ENCODE data around the gene CREB5. TPM values are rescaled to one million over a fixed set of nuclear protein-coding genes. Genes with fewer than 3 reads are reported as not detected.

The CREB5 gene
- total RNA-seq, 1 donor from 2014 or later, result 52.2 TPM

DNA sequence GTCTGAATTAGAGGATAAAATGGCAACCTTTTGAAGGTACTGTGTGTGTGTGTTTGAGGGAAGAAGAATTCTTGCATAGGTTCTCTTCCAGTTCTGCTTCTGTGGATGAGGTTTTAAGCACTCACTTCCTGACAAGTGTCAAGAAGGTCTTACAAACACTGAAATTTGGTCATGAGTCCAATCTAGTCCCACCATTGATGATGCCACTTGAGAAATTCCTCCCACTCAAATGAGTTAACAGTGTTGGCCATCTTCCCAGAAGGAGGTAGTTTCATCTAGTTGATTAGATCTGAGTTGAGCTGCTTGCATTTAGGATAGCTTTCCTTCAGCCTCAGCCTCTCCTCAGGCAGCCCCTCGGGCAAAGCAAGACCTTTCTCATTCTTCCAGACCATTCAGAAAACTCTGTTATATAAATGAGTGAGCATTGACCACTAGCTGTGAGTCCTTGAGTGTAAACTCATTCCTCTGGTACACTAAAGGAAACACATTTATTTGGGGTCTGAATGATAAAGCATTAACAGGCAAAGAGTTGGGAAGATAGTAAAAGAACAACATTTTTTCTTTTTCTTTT is 356.3 kb downstream of the CREB5 start:
- Histone ChIP-seq H3K9me3 (ENCODE audit: control insufficient read depth in 3 of 3, low read length in 3 of 3) (no peaks in the 10 kb centered on the region), H3K36me3 (ENCODE audit: control insufficient read depth in 3 of 3, insufficient read depth in 3 of 3, low read length in 3 of 3) (no peaks in the 10 kb centered on the region), H3K9ac (ENCODE audit: low read depth in 1 of 3, low read length in 3 of 3) (no peak overlapping the region), H3K27me3 (ENCODE audit: control insufficient read depth in 3 of 3, insufficient read depth in 3 of 3, low read length in 3 of 3) (no peaks in the 10 kb centered on the region), H3K4me1 (ENCODE audit: control insufficient read depth in 3 of 3, insufficient read depth in 3 of 3, low read length in 3 of 3) (no peaks in the 10 kb centered on the region), H3K27ac (ENCODE audit: low read depth, low read length) (no peak overlapping the region), H3K4me3 (ENCODE audit: low read length in 3 of 3) (no peak overlapping the region)

DNA sequence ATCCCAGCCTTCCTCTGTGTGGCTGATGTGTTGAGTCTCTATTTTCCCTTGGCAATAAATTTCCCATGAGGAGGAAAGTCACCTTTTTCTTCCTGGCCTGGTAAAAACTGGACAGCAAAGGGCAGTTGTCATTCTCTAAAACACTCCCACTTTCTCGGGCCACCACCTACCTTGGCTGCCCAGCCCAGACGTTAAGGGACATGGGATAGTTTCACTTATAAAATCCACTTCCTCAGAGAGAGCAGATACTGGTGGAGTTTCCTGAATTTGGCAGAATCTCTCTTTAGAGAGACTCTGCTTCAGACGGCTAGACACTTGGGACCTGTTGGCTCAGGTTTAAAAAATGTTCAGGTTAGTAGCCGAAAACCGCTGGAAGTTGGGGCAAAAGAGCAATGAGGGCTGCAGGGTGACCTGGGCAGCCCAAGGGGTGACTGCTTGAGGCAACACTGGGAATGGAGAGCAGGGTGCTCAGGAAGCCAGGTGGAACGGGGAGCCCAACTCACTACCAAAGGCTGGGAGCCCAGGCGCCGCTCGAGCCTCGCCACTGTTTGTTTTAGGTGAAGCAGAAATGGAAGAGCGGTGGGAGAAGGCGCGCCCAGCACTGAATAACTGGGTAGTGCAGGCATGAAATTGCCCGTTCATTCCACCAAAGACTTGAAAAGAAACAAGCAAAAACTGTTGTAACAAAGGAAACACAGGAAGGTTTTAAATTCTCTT is 359.7 kb downstream of the CREB5 start:
- Histone ChIP-seq H3K9ac (ENCODE audit: low read depth in 1 of 3, low read length in 3 of 3) (no peak overlapping the region), H3K4me3 (ENCODE audit: low read length in 3 of 3) (no peak overlapping the region), H3K27ac (ENCODE audit: low read depth, low read length) (no peak overlapping the region), H3K27me3 (ENCODE audit: control insufficient read depth in 3 of 3, insufficient read depth in 3 of 3, low read length in 3 of 3) (no peaks in the 10 kb centered on the region), H3K4me1 (ENCODE audit: control insufficient read depth in 3 of 3, insufficient read depth in 3 of 3, low read length in 3 of 3) (no peaks in the 10 kb centered on the region), H3K36me3 (ENCODE audit: control insufficient read depth in 3 of 3, insufficient read depth in 3 of 3, low read length in 3 of 3) (no peaks in the 10 kb centered on the region), H3K9me3 (ENCODE audit: control insufficient read depth in 3 of 3, low read length in 3 of 3) (no peaks in the 10 kb centered on the region)

DNA sequence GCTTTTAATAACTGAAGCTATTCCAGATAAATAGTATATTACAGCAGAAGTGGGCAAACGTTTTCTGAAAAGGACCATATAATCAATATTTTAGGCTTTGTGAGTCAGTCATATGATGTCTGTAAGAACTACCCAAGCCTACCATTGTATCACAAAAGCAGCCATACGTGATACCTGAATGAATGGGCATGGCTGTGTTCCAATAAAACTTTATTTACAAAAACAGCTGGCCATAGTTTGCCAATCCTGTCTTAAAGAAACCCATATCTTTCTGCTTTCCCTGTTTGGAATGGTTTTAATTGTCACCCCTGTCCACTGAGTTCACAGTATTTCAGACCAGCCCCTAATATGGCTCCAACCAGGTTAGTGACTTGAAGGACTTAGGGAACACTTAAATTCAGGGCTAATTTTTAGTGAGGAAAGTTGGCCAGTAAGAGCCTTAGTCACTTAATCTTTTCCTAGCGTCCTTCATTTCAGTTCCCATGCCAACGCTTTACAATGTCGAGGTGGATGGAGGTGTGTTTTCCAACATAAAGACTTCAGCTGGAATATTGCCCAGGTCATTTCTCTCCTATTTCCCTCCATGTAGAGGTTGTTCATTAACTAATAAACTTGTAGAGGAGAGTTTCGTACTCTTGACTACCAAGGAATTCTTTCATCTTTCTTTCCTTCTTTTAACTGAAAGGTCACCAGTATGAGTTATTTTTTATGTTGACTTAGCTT is 361.3 kb downstream of the CREB5 start:
- Histone ChIP-seq H3K27me3 (ENCODE audit: control insufficient read depth in 3 of 3, insufficient read depth in 3 of 3, low read length in 3 of 3) (no peaks in the 10 kb centered on the region), H3K27ac (ENCODE audit: low read depth, low read length) (no peak overlapping the region), H3K4me3 (ENCODE audit: low read length in 3 of 3) (no peak overlapping the region), H3K36me3 (ENCODE audit: control insufficient read depth in 3 of 3, insufficient read depth in 3 of 3, low read length in 3 of 3) (no peaks in the 10 kb centered on the region), H3K9me3 (ENCODE audit: control insufficient read depth in 3 of 3, low read length in 3 of 3) (no peaks in the 10 kb centered on the region), H3K9ac (ENCODE audit: low read depth in 1 of 3, low read length in 3 of 3) (no peak overlapping the region), H3K4me1 (ENCODE audit: control insufficient read depth in 3 of 3, insufficient read depth in 3 of 3, low read length in 3 of 3) (no peaks in the 10 kb centered on the region)

DNA sequence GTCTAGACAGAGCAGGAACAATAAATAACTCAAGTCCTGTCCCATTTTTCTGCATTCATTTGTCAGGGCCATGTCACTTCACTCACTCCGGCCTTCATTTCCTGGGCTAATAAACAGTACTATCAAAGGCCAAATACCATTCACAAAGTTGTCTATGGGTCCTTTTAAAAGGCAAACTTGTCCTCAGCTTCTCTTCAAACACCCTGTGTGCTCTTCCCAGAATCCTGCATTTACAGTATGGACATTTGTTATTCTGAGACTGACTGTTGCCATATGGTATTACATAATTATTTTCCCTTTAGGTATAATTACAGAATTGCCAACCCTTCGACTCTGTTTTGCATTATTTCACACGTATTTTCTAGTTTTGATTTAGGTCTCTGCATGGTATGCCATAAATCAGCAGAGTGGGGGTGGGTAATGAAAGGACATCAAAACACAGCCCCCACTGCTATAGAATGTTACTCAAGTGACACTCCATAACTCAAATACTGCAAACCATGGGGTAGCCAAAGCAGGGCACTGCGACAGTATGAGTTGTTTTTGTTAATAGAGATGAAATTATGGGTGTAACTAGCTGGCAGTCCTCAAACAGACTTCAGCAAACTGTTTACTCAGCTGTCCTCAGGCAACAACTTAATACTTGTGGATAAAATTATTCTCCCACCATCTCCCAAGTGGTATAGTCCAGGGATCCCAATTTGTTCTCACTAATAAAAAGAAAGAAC is 362.1 kb downstream of the CREB5 start:
- H3K9ac ChIP-seq (ENCODE audit: low read depth in 1 of 3, low read length in 3 of 3), result no peak overlapping the region
- H3K27ac ChIP-seq (ENCODE audit: low read depth, low read length), result no peak overlapping the region
- H3K4me1 ChIP-seq (ENCODE audit: control insufficient read depth in 3 of 3, insufficient read depth in 3 of 3, low read length in 3 of 3), result no peaks in the 10 kb centered on the region
- no peaks in the 10 kb centered on the region for H3K27me3 ChIP-seq (ENCODE audit: control insufficient read depth in 3 of 3, insufficient read depth in 3 of 3, low read length in 3 of 3)
- no peaks in the 10 kb centered on the region for H3K36me3 ChIP-seq (ENCODE audit: control insufficient read depth in 3 of 3, insufficient read depth in 3 of 3, low read length in 3 of 3)
- H3K4me3 ChIP-seq (ENCODE audit: low read length in 3 of 3), result no peak overlapping the region
- no peaks in the 10 kb centered on the region for H3K9me3 ChIP-seq (ENCODE audit: control insufficient read depth in 3 of 3, low read length in 3 of 3)

DNA sequence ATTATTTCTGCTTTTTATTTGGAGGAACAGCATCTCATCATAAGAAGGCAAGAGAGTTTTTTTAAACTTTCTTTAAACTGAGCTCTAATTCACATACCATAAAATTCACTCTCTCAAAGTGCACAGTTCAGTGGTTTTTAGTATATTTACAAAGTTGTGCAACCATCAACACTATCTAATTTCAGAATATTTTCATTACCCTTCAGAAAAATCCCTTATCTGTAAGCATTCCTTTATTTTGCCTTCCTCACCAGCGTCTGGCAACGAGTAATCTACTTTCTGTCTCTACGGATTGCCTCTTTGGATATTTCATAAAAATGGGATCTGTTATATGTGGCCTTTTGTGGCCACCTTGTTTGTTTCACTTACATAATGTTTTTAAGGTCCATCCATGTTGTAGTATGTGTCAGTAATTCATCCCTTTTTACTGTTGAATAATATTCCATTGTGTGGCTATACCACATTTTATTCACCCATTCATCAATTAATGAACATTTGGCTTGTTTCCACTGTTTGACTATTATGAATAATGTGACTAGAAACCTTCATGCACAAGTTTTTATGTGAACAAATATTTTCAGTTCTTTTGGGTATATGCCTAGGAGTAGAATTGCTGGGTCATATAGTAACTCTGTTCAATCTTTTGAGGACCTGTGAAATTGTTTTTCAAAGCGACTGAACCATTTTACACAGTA is 364.3 kb downstream of the CREB5 start:
- Histone ChIP-seq H3K4me1 (ENCODE audit: control insufficient read depth in 3 of 3, insufficient read depth in 3 of 3, low read length in 3 of 3) (no peaks in the 10 kb centered on the region), H3K9ac (ENCODE audit: low read depth in 1 of 3, low read length in 3 of 3) (no peak overlapping the region), H3K4me3 (ENCODE audit: low read length in 3 of 3) (no peak overlapping the region), H3K27ac (ENCODE audit: low read depth, low read length) (no peak overlapping the region), H3K36me3 (ENCODE audit: control insufficient read depth in 3 of 3, insufficient read depth in 3 of 3, low read length in 3 of 3) (no peaks in the 10 kb centered on the region), H3K27me3 (ENCODE audit: control insufficient read depth in 3 of 3, insufficient read depth in 3 of 3, low read length in 3 of 3) (no peaks in the 10 kb centered on the region), H3K9me3 (ENCODE audit: control insufficient read depth in 3 of 3, low read length in 3 of 3) (no peaks in the 10 kb centered on the region)

DNA sequence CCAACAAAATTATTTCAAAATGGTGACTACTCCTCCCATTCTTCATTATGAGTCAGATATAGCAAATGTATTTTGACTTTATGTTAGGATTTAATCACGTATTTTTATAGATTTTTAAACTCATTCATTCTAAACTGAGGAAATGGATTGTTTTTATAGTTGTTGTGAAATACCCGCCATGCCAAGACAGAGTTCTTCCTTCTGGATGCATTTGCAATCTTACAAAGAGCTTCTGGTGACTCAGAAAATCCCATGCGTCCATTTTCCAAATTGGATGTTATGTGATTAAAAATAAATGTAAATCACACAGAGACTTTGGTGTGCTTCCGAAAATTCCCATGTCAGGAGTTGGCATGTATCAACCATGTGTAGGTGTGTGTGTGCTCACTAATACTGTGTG is 366.5 kb downstream of the CREB5 start:
- Histone ChIP-seq H3K36me3 (ENCODE audit: control insufficient read depth in 3 of 3, insufficient read depth in 3 of 3, low read length in 3 of 3) (no peaks in the 10 kb centered on the region), H3K27ac (ENCODE audit: low read depth, low read length) (no peak overlapping the region), H3K9ac (ENCODE audit: low read depth in 1 of 3, low read length in 3 of 3) (no peak overlapping the region), H3K27me3 (ENCODE audit: control insufficient read depth in 3 of 3, insufficient read depth in 3 of 3, low read length in 3 of 3) (no peaks in the 10 kb centered on the region), H3K4me3 (ENCODE audit: low read length in 3 of 3) (no peak overlapping the region), H3K4me1 (ENCODE audit: control insufficient read depth in 3 of 3, insufficient read depth in 3 of 3, low read length in 3 of 3) (no peaks in the 10 kb centered on the region), H3K9me3 (ENCODE audit: control insufficient read depth in 3 of 3, low read length in 3 of 3) (no peaks in the 10 kb centered on the region)

DNA sequence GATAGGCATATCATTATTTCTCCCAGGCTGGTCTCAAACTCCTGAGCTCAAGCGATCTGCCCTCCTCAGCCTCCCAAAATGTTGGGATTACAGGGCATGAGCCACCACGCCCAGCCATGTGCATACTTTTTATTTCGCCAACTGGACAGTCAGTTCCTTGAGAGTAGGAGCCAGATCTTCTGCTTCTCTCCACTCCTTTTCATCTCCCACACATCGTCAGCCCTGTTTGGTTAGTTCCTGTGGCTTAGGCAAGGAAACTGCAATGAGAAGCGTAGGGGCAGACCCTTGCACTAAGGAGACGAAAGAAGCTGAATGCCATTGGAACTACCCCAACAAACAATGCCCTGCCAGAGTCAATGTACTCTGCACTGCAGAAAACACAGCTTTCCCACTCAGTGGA is 367.6 kb downstream of the CREB5 start:
- Histone ChIP-seq H3K27ac (ENCODE audit: low read depth, low read length) (no peak overlapping the region), H3K9ac (ENCODE audit: low read depth in 1 of 3, low read length in 3 of 3) (no peak overlapping the region), H3K4me3 (ENCODE audit: low read length in 3 of 3) (no peak overlapping the region), H3K36me3 (ENCODE audit: control insufficient read depth in 3 of 3, insufficient read depth in 3 of 3, low read length in 3 of 3) (no peaks in the 10 kb centered on the region), H3K4me1 (ENCODE audit: control insufficient read depth in 3 of 3, insufficient read depth in 3 of 3, low read length in 3 of 3) (peaks cover 0 to 4% (median 0%) of the 10 kb centered on the region in 3 donors), H3K9me3 (ENCODE audit: control insufficient read depth in 3 of 3, low read length in 3 of 3) (no peaks in the 10 kb centered on the region), H3K27me3 (ENCODE audit: control insufficient read depth in 3 of 3, insufficient read depth in 3 of 3, low read length in 3 of 3) (no peaks in the 10 kb centered on the region)

DNA sequence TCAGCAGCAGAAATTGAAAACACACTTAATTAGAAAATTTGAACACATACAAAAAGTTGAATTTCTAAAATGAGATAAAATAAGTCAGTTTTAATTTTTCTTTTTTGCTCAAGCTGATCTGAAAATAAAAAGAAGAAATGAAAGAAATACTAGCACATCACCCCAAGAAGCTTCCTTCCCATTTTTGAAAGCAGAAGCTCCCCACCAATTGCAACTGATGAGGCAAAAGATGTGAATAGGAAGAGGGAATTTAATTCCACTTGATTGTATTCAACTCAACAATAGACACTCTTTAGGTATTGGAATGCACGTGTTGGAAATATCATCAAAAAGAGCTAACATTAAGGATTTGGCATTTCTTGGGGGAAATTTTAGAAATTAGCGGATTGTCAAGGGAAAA is 370.0 kb downstream of the CREB5 start:
- no peaks in the 10 kb centered on the region for H3K27me3 ChIP-seq (ENCODE audit: control insufficient read depth in 3 of 3, insufficient read depth in 3 of 3, low read length in 3 of 3)
- no peak overlapping the region for H3K9ac ChIP-seq (ENCODE audit: low read depth in 1 of 3, low read length in 3 of 3)
- H3K4me1 ChIP-seq (ENCODE audit: control insufficient read depth in 3 of 3, insufficient read depth in 3 of 3, low read length in 3 of 3), result peaks cover 0 to 4% (median 0%) of the 10 kb centered on the region in 3 donors
- H3K36me3 ChIP-seq (ENCODE audit: control insufficient read depth in 3 of 3, insufficient read depth in 3 of 3, low read length in 3 of 3), result no peaks in the 10 kb centered on the region
- H3K27ac ChIP-seq (ENCODE audit: low read depth, low read length), result no peak overlapping the region
- H3K9me3 ChIP-seq (ENCODE audit: control insufficient read depth in 3 of 3, low read length in 3 of 3), result no peaks in the 10 kb centered on the region
- H3K4me3 ChIP-seq (ENCODE audit: low read length in 3 of 3), result no peak overlapping the region

DNA sequence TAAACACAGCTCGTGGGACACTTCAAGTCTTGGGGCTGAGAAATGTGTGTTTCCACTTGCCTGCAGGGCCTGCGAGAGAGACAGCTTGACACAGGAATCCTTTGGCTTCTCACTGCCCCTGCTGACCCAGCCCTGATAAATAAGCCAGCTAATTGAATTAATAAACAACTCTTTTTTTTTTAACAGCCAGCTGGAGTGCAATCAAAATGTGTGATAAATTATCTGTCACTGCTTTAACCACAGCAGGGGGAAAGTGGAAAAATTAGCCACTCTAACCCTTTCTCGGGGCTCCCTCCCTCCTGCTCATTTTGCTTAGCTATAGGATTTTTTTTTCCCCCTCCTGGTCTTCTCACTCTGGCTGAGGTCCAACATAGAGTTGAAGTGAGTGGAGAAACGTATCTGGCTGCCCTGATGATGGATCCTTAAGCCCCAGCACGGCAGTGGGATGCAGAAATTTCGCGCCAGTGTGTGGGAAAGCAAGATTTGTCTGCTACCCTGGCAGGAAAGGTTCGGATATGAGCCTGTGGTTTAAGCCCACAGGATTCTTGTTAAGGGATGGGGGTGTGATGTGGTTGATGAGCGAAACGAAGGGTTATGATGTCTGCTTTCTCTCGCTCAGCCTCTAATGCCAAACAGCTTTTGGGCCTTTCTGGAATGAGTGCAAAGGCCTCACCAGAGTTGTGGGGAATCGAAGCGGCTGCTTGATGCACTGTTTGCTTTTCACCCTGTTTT is 372.0 kb downstream of the CREB5 start:
- Histone ChIP-seq H3K27me3 (ENCODE audit: control insufficient read depth in 3 of 3, insufficient read depth in 3 of 3, low read length in 3 of 3) (no peaks in the 10 kb centered on the region), H3K4me1 (ENCODE audit: control insufficient read depth in 3 of 3, insufficient read depth in 3 of 3, low read length in 3 of 3) (peaks cover 0 to 4% (median 0%) of the 10 kb centered on the region in 3 donors), H3K9me3 (ENCODE audit: control insufficient read depth in 3 of 3, low read length in 3 of 3) (no peaks in the 10 kb centered on the region), H3K9ac (ENCODE audit: low read depth in 1 of 3, low read length in 3 of 3) (no peak overlapping the region), H3K4me3 (ENCODE audit: low read length in 3 of 3) (no peak overlapping the region), H3K36me3 (ENCODE audit: control insufficient read depth in 3 of 3, insufficient read depth in 3 of 3, low read length in 3 of 3) (no peaks in the 10 kb centered on the region), H3K27ac (ENCODE audit: low read depth, low read length) (no peak overlapping the region)
